NCI-H345 (cell line): ENCODE data around the gene MT1F.
"Not testable (repeated sequence)": the region's sequence is repeated elsewhere in the genome, so short reads cannot be mapped to it uniquely, and the experiment has no call there.

Source experiments
- DNase-seq: peaks from one replicate; lab custom pipeline; 2025; lab: John Stamatoyannopoulos, UW

The MT1F gene

GRCh38 chr16:56657555-56658326, at the start of gene MT1F:
TSS of gene MT1F (plus strand) at chr16:56657959. CDS start at chr16:56658059, 100 bp downstream.
- peak; percentile 70 for DNase-seq

- peak; percentile 89 for DNase-seq
Measured at GRCh38 chr16:56608043-56608875, 49.5 kb upstream of the MT1F start, which contains the start of gene MT2A. TSS of gene MT2A (plus strand) at chr16:56608584. CDS start at chr16:56608656, 72 bp downstream.

GRCh38 chr16:56608876-56609462, 48.8 kb upstream of the MT1F start:
- DNase-seq = no peak

- DNase-seq = peak; percentile 48
Measured at GRCh38 chr16:56609463-56609921, 48.3 kb upstream of the MT1F start.

GRCh38 chr16:56610017-56610608, 47.6 kb upstream of the MT1F start:
- DNase-seq = no peak

- no peak for DNase-seq
Measured at GRCh38 chr16:56610609-56611111, 47.1 kb upstream of the MT1F start.

GRCh38 chr16:56611281-56611833, 46.4 kb upstream of the MT1F start:
- no peak for DNase-seq

- DNase-seq = no peak
Measured at GRCh38 chr16:56613706-56614105, 44.1 kb upstream of the MT1F start.

GRCh38 chr16:56614549-56614991, 43.2 kb upstream of the MT1F start:
- DNase-seq = no peak

- DNase-seq = no peak
Measured at GRCh38 chr16:56615353-56615752, 42.4 kb upstream of the MT1F start.

GRCh38 chr16:56616608-56617211, 41.0 kb upstream of the MT1F start:
- DNase-seq = no peak

- DNase-seq = no peak
Measured at GRCh38 chr16:56617212-56618085, 40.3 kb upstream of the MT1F start.

- DNase-seq = no peak
Measured at GRCh38 chr16:56618138-56618537, 39.6 kb upstream of the MT1F start.

- no peak for DNase-seq
Measured at GRCh38 chr16:56620339-56620897, 37.3 kb upstream of the MT1F start.

GRCh38 chr16:56621665-56622445, 35.9 kb upstream of the MT1F start:
- not testable (repeated sequence) for DNase-seq

GRCh38 chr16:56623184-56623583, 34.6 kb upstream of the MT1F start:
- DNase-seq = not testable (repeated sequence)

- DNase-seq = no peak
Measured at GRCh38 chr16:56623637-56624036, 34.1 kb upstream of the MT1F start.

GRCh38 chr16:56625140-56625942, 32.4 kb upstream of the MT1F start, which contains the start of gene MT1E:
TSS of gene MT1E (plus strand) at chr16:56625781. CDS start at chr16:56625852, 71 bp downstream.
- DNase-seq = no peak
